Measurements from ENCODE around the gene SAT1.
"Not testable (repeated sequence)": the region's sequence is repeated elsewhere in the genome, so short reads cannot be mapped to it uniquely, and the experiment has no call there.

SAT1 gene

DNA sequence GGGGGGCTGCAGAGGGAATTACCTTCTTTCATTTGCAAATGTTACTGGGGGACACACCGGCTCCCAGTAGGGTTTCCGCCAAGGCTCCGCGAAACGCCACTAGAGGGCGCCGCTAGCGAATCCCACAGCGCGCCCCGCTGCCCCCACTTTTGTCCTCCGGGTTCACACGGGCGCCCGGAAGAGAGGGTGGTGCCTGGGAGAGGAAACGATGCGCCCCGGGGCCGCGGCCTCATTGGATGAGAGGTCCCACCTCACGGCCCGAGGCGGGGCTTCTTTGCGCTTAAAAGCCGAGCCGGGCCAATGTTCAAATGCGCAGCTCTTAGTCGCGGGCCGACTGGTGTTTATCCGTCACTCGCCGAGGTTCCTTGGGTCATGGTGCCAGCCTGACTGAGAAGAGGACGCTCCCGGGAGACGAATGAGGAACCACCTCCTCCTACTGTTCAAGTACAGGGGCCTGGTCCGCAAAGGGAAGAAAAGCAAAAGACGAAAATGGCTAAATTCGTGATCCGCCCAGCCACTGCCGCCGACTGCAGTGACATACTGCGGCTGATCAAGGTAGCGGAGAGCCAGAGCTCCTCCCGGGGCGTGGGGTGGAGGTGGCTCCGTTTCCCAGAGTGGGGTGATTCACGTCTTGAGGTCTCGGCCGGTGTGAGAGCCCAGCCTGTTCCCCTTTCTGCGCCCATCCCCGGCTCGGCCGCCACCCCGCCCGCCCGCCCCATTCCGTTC is at the start of gene SAT1:
TSS of gene SAT1 (plus strand) at position 311 of the 726 bp plus-strand sequence. CDS start at position 490, 179 bp downstream.
- Mint-ChIP-seq H3K36me3 (peaks cover 19% of the 10 kb centered on the region), H3K9me3 (no peaks in the 10 kb centered on the region), H3K27me3 (no peaks in the 10 kb centered on the region), H3K27ac (peak within 1 kb of the TSS; percentile 98), H3K4me1 (peaks cover 39% of the 10 kb centered on the region), H3K4me3 (peak within 1 kb of the TSS; percentile 96)

DNA sequence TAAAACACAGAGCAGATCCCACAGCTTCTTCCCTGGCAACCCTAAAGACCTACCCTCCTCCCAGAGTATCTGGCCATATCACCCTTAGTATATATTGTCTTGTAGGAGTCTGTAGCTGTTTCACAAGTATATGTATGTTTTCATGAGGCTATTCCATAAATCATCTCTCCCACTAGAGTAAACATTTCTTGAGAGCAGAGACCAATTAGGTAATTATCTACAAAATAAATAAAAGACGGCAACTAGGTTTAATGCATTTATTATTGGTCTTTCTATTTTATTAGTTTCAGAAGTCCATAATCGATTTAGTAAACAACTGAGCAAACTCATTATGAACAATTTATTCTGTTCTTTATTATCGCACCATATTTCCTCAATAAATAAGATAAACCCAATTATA is 46.9 kb upstream of the SAT1 start:
- H3K27ac Mint-ChIP-seq: no peak overlapping the region
- H3K9me3 Mint-ChIP-seq: no peaks in the 10 kb centered on the region
- no peak overlapping the region for H3K4me3 Mint-ChIP-seq
- peaks cover 2% of the 10 kb centered on the region for H3K36me3 Mint-ChIP-seq
- H3K27me3 Mint-ChIP-seq: no peaks in the 10 kb centered on the region
- H3K4me1 Mint-ChIP-seq: peaks cover 15% of the 10 kb centered on the region

DNA sequence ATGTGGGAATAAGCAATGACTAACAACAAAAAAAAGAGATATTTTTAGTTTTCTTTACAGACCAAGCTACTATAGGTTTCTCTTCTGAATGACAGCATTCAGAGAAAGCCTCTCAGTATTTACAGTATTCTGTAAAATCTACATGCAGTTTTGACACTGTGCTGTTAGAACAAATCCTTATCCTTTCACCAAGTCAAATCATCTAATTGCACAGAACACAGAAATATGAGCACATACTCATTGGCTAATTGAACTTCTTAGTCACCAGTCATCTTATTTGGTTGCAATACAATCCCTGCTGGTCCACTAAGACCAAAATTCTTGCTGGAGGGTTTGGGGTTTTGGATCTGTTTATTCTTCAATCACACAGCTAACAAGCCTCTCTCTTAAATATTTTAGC is 45.6 kb upstream of the SAT1 start:
- H3K27me3 Mint-ChIP-seq: no peaks in the 10 kb centered on the region
- no peaks in the 10 kb centered on the region for H3K9me3 Mint-ChIP-seq
- H3K4me1 Mint-ChIP-seq: peaks cover 18% of the 10 kb centered on the region
- H3K27ac Mint-ChIP-seq: no peak overlapping the region
- no peaks in the 10 kb centered on the region for H3K36me3 Mint-ChIP-seq
- H3K4me3 Mint-ChIP-seq: no peak overlapping the region

DNA sequence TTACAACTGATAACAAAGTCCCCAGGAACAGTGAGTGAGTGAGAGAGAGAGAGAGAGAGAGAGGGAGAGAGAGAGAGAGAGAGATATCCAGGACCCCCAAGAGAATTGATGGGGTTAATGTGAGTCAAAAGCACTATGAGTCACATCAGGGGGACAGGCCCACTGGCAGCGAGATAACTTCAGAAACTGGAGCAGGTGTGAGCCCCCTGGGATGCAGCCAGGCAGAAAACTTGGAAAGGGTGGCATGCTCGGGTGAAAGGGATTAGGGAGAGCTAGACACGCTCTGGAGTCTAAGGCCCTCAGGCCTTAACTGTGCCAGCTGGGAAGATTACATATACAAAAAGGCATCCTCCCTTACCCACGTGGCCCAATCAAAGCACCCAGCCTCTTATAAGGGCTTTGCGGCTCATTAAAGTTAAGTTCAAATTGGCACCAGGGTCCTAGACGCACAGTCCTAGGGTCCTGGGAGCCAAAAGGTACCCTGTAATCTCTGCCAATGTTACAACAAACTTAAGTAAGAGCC is 40.7 kb upstream of the SAT1 start:
- H3K27me3 Mint-ChIP-seq: no peaks in the 10 kb centered on the region
- peak overlapping the region; percentile 76 for H3K27ac Mint-ChIP-seq
- H3K36me3 Mint-ChIP-seq: no peaks in the 10 kb centered on the region
- peak overlapping the region; percentile 89 for H3K4me3 Mint-ChIP-seq
- no peaks in the 10 kb centered on the region for H3K9me3 Mint-ChIP-seq
- peaks cover 21% of the 10 kb centered on the region for H3K4me1 Mint-ChIP-seq

DNA sequence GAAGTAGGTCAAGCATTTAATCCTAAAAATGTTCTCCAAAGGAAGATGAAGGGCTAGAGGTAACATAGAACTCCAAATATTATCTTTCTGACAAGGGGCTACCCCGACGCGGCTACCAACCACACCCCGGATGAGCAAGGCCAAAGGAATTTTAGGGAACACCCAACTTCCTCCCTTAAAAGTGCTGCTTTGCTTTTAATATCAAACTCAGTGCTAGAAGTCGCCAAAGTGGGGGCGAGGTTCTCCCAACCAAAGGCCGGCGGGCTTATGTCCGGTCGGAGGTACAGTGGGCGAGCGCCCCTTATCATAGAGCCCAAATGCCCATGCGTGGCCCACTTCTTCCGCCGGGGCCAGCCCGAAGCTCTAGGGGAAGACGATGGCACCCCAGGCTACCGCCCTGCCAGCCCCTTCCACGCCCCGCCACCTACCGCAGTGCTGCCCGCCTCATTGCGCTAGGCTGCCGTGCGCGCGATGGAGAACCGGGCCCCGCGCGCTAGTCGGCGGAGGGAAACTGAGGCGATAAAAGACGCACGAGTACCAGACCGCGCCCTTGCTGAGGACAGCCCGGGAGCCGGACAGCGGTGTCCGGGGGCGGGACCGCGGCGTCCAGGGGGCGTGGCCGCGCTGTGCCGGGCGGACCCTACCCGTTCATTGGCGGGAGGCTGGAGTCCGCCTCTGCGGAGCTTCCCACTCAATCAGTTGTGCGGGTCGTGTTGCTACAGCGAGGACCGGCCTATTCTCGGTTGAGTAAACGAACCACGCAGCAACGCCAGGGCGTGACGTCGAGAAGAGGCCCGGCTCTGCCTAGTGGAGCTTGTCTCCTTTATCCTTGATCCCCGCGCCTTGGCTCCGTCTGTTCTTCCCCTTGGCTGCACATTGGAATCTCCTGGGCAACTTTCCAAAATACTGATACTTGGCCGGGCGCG is 40.0 kb upstream of the SAT1 start, which contains the start of gene ACOT9:
TSS of gene ACOT9 (minus strand) at position 580 of the 926 bp plus-strand sequence. CDS start at position 448, 132 bp downstream.
- Mint-ChIP-seq H3K4me1 (peaks cover 21% of the 10 kb centered on the region), H3K36me3 (no peaks in the 10 kb centered on the region), H3K9me3 (no peaks in the 10 kb centered on the region), H3K27me3 (no peaks in the 10 kb centered on the region), H3K27ac (peak within 1 kb of the TSS; percentile 76), H3K4me3 (peak within 1 kb of the TSS; percentile 89)

DNA sequence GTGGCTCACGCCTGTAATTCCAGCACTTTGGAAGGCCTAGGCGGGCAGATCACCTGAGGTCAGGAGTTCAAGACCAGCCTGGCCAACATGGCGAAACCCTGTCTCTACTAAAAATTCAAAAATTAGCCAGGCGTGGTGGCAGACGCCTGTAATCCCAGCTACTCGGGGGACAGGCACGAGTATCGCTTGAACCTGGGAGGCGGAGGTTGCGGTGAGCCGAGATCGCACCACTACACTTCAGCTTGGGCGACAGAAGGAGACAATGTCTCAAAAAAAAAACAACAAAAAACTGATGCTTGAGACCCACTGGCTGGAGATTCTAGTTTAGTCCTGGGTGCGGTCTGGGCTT is 39.4 kb upstream of the SAT1 start:
- H3K4me3 Mint-ChIP-seq: peak overlapping the region; percentile 82

DNA sequence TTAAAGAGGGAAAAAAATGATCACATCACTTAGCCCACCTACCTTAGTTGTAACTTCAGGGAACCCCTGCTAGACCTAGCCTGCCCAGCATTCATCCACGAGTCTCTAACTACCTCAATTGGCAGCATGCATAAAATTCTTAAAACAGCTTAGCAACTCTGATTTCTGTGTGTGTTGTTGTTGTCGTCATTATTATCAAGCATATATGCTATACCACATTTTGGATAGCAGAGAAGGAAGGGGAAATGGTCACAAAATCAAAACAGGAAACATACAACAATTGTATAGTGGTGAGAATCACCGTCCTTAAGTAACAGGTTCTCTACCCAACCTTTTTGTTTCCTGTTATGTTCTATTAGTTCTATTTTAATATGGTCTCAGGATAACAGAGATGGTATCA is 37.2 kb upstream of the SAT1 start:
- H3K4me3 Mint-ChIP-seq: no peak overlapping the region
- no peaks in the 10 kb centered on the region for H3K36me3 Mint-ChIP-seq
- H3K27me3 Mint-ChIP-seq: no peaks in the 10 kb centered on the region
- peaks cover 21% of the 10 kb centered on the region for H3K4me1 Mint-ChIP-seq
- H3K27ac Mint-ChIP-seq: no peak overlapping the region
- H3K9me3 Mint-ChIP-seq: no peaks in the 10 kb centered on the region

More for the DNA sequence above, 39.4 kb upstream of the SAT1 start:
- H3K4me1 Mint-ChIP-seq: peaks cover 21% of the 10 kb centered on the region
- H3K9me3 Mint-ChIP-seq, H3K27ac Mint-ChIP-seq, H3K27me3 Mint-ChIP-seq, H3K36me3 Mint-ChIP-seq: not testable (repeated sequence)

DNA sequence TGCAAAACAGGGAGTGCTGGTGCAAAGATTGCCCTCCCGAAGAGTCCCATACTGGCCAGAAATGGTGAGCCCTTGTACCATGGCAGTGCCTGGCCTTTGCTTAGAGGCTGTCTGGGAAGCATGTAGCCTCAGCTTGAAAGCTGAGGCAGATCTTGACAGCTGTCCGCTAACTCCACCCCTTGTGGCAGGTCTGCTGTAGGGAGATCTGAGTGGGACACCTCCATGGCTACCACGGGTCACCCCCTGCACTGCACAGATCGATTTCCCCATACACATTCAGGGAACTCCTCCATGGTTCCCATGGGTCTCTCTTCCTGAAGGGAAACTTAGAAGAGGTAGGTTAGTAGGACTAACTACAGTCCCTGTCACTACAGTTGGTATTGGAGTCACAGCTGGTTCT is 33.8 kb upstream of the SAT1 start:
- H3K9me3 Mint-ChIP-seq: no peaks in the 10 kb centered on the region
- no peaks in the 10 kb centered on the region for H3K36me3 Mint-ChIP-seq
- H3K27me3 Mint-ChIP-seq: no peaks in the 10 kb centered on the region
- no peak overlapping the region for H3K4me3 Mint-ChIP-seq
- peaks cover 9% of the 10 kb centered on the region for H3K4me1 Mint-ChIP-seq
- H3K27ac Mint-ChIP-seq: no peak overlapping the region

DNA sequence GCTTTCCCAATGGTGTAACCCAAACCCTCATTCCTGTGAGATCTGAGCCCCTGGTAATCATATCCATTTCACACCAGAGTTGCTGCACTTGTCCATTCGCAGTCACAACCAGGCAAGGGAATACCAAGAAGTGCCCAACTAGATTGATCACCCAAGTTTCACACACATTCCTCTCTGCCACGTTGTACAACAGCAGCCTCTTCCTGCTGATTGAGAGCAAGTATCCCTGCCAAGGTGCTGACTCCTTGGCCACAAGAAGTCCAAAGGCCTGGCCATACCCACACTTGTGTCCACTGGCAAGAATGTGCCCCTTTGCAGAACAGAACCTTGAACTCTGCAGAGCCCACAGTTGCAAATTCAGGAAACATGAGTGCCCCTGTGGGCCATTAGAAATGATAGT is 33.4 kb upstream of the SAT1 start:
- no peaks in the 10 kb centered on the region for H3K36me3 Mint-ChIP-seq
- H3K27ac Mint-ChIP-seq: no peak overlapping the region

DNA sequence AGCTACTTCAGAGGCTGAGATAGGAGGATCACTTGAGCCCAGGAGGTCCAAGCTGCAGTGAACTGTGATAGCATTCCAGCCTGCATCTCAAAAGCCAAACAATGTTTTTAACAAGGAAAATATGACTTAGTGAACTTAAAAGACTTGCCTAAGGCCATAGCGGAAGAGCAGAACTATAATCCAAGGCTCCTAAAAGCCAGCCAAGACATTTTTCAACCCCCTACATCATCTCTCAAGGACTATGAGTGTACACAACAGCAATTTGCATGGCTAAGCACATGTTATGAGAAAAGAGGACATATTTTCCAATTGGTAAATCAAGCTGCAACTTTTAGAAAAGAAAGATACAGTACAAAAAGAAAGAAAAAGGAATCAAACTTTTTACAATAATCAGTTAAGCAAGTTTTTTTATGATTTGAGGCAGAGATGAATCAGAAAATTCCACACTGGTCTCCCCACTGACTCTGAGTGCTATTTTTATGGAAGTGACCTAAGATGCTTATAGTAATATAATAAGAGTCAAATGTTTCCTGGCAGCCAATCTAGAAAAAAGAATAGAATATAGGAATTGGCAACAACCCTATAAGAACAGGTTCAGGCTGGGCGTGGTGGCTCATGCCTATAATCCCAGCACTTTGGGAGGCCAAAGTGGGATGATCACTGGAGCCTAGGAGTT is 30.1 kb upstream of the SAT1 start:
- no peak overlapping the region for H3K27ac Mint-ChIP-seq

More for the DNA sequence above, 33.4 kb upstream of the SAT1 start:
- no peaks in the 10 kb centered on the region for H3K27me3 Mint-ChIP-seq
- no peak overlapping the region for H3K4me3 Mint-ChIP-seq
- H3K4me1 Mint-ChIP-seq: peaks cover 6% of the 10 kb centered on the region
- no peaks in the 10 kb centered on the region for H3K9me3 Mint-ChIP-seq

DNA sequence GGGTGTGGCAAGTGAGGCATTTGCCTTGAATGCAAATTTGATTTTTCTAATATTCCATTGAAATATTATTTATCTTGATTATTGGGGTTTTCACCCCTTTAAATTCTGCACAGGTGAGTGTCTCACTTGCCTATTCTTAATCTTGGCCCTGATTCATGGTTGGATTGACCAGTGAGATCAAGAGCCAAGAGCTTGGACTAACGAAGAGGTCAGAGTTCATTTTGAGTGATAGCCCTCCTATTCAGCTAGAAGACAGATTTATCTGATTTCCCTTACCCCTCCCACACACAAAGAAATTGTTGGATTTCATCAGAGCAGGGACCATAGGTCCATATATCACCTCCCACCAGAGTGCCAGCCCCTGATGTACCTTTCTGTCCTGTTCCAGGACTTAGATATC is 28.3 kb upstream of the SAT1 start:
- H3K9me3 Mint-ChIP-seq: no peaks in the 10 kb centered on the region
- peaks cover 3% of the 10 kb centered on the region for H3K4me1 Mint-ChIP-seq
- no peaks in the 10 kb centered on the region for H3K27me3 Mint-ChIP-seq
- H3K27ac Mint-ChIP-seq: no peak overlapping the region
- no peak overlapping the region for H3K4me3 Mint-ChIP-seq
- H3K36me3 Mint-ChIP-seq: no peaks in the 10 kb centered on the region

More for the DNA sequence above, 30.1 kb upstream of the SAT1 start:
- H3K27me3 Mint-ChIP-seq: no peaks in the 10 kb centered on the region
- H3K9me3 Mint-ChIP-seq: no peaks in the 10 kb centered on the region
- peaks cover 3% of the 10 kb centered on the region for H3K4me1 Mint-ChIP-seq
- H3K36me3 Mint-ChIP-seq: no peaks in the 10 kb centered on the region
- no peak overlapping the region for H3K4me3 Mint-ChIP-seq

DNA sequence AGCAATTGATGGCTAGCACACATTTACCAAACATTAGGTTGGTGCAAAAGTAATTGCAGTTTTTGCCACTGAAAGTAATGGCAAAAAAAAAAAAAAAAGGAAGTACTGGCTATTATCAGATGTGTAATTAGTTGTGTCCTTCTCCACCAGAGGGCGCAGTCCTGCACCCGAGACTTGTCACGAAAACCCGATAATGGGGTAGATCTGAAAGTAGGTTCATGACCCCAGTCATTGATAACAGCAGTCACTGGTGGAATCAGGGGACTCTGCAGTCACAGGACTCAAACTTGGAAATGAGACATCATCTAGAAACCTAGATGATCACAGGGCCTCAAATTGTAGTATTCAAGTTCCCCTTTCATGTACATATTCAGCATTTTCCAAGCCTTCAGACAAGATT is 26.8 kb upstream of the SAT1 start:
- H3K4me3 Mint-ChIP-seq: no peak overlapping the region
- H3K9me3 Mint-ChIP-seq: no peaks in the 10 kb centered on the region
- no peak overlapping the region for H3K27ac Mint-ChIP-seq
- H3K4me1 Mint-ChIP-seq: peaks cover 3% of the 10 kb centered on the region
- H3K36me3 Mint-ChIP-seq: no peaks in the 10 kb centered on the region
- H3K27me3 Mint-ChIP-seq: no peaks in the 10 kb centered on the region

DNA sequence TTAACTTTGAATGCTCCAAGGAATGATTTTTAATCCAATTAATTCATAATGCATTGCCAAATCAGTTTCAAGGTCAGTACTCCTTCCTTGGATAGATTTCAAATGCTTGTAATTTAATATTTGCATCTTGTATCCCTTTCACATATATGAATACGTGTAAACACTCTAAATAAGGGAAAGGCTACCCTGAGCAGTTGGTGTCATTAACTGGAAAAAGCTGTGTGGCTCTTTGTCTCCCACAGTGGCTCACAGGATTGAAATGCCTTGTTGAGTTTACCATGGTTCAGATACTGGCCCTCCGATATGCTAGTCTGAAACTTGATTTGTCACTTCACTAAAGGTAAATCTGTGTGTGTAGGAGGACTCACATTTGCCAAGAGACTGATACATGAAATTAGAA is 23.2 kb upstream of the SAT1 start:
- H3K4me3 Mint-ChIP-seq: no peak overlapping the region
- H3K27me3 Mint-ChIP-seq: no peaks in the 10 kb centered on the region
- no peaks in the 10 kb centered on the region for H3K9me3 Mint-ChIP-seq
- peaks cover 3% of the 10 kb centered on the region for H3K4me1 Mint-ChIP-seq
- H3K27ac Mint-ChIP-seq: no peak overlapping the region
- H3K36me3 Mint-ChIP-seq: no peaks in the 10 kb centered on the region

DNA sequence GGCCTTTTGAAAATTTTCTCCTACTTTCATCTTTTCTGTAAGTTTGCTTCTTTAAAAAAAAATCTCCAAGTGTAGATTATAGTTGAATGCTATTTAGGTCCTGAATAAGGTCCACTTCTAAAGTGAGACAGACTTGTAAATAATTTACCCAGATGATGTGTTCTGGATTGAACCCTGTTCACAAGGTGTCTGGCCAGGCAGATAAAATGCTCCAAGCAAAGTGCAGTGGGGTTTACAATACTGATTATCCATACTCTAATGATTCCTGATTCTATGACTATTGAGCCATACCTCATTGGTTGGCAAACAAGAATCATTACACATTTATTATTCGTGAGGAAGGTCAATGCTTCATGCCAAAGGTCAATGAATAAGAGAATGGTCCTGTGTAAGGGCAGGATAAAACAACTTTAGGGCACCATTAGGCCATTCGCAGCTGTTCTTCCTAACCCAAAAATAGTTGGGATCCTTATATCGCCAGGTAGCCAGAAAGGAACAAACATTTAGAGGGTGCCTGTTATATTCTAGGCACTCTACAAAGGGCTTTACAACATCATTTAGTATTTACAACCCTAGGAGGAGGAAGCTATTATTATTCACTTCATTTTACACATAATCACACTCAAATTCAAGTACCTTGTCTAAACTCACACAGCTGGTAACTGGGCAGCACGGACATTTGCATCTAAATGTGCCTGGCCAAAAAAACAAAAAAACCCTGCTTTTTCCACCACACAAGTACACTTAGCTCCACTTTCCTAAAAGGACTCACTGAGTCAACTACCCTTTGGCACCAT is 18.6 kb upstream of the SAT1 start:
- Mint-ChIP-seq H3K4me1 (no peaks in the 10 kb centered on the region), H3K4me3 (no peak overlapping the region), H3K27ac (no peak overlapping the region), H3K36me3 (no peaks in the 10 kb centered on the region), H3K27me3 (no peaks in the 10 kb centered on the region), H3K9me3 (no peaks in the 10 kb centered on the region)

DNA sequence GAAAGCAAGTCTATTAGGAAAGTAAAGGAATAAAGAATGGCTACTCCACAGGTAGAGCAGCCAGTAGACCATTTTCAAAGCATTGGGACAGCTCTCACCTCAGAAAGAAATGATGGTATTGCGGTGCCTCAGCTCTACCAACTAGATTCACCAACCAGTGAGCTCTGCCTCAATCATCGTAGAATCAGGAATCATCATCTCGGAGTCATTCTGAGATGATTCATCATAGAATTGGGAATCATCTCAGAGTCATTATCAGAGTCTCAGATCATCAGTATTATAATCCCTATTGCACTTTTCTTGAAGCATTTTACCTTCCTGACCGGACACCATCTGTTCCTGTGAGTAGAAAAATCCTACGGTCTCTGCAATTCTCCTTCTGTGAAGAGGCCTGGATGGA is 17.5 kb upstream of the SAT1 start:
- Mint-ChIP-seq H3K4me1 (no peaks in the 10 kb centered on the region), H3K9me3 (no peaks in the 10 kb centered on the region), H3K36me3 (no peaks in the 10 kb centered on the region), H3K4me3 (no peak overlapping the region), H3K27ac (no peak overlapping the region), H3K27me3 (no peaks in the 10 kb centered on the region)
